Measurements from ENCODE around the gene GCNT2. TPM values are rescaled to one million over a fixed set of nuclear protein-coding genes. Genes with fewer than 3 reads are reported as not detected.

The GCNT2 gene
- total and polyA plus RNA-seq, 2 donors (not counting 1 experiment from before 2014, with no cell fraction given): 1.3 to 2.1 TPM

DNA sequence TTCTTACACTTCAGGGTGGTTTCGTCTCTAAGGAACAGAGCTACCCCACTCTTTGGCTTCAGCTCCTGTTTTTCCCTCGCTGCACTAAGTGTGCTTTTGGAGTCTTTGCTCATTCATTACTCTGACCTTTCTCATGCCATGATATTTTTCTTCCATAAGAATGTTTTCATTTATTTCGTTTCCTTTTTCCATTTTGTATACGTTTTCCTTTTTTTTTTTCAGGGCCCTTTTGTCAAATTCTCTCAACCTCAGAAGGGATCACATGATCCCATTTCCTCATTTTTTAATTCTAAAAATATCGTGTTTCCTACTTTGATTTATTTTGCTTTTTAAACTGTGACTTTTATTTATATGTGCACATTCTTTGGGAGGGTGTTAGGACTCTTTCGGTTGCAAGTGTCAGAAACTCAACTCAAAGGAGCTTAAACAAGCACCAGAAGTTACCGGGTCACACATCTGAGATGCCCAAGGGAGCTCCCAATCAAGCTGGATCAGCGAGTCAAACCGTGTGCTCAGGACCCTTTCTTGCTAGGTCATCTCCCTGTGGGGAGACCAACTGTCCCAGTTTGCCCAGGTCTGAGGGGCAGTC lies 40.6 kb downstream of the GCNT2 start:
- H3K79me2 ChIP-seq (ENCODE audit: control insufficient read depth, insufficient read depth, low read length): no peaks in the 10 kb centered on the region
- H3K27ac ChIP-seq (ENCODE audit: insufficient read depth, low read length): no peak overlapping the region
- H3K27me3 ChIP-seq (ENCODE audit: control insufficient read depth, insufficient read depth, low read length): no peaks in the 10 kb centered on the region
- H3K4me2 ChIP-seq (ENCODE audit: extremely low read depth, insufficient read depth, low read length): no peak overlapping the region
- H3K9me3 ChIP-seq (ENCODE audit: control insufficient read depth, insufficient read depth, low read depth, low read length): no peaks in the 10 kb centered on the region
- no peak overlapping the region for H2AFZ ChIP-seq (ENCODE audit: low read length)
- H3K4me1 ChIP-seq (ENCODE audit: control insufficient read depth, extremely low read depth, insufficient read depth, low read length): no peaks in the 10 kb centered on the region
- no peaks in the 10 kb centered on the region for H3K36me3 ChIP-seq (ENCODE audit: control insufficient read depth, insufficient read depth, low read length)
- TF ChIP-seq, protein P1, sequence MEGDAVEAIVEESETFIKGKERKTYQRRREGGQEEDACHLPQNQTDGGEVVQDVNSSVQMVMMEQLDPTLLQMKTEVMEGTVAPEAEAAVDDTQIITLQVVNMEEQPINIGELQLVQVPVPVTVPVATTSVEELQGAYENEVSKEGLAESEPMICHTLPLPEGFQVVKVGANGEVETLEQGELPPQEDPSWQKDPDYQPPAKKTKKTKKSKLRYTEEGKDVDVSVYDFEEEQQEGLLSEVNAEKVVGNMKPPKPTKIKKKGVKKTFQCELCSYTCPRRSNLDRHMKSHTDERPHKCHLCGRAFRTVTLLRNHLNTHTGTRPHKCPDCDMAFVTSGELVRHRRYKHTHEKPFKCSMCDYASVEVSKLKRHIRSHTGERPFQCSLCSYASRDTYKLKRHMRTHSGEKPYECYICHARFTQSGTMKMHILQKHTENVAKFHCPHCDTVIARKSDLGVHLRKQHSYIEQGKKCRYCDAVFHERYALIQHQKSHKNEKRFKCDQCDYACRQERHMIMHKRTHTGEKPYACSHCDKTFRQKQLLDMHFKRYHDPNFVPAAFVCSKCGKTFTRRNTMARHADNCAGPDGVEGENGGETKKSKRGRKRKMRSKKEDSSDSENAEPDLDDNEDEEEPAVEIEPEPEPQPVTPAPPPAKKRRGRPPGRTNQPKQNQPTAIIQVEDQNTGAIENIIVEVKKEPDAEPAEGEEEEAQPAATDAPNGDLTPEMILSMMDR (conservative IDR thresholded peaks at IDR 0.05 in 1 of 2, IDR thresholded peaks at IDR 0.05 in 1 of 2; ENCODE audit: low read depth in 1 of 2, low read length in 2 of 2): no peak
- TF ChIP-seq EZH2 (IDR thresholded peaks at IDR 0.05; ENCODE audit: low read length, missing control alignments): no peak
- H3K9ac ChIP-seq (ENCODE audit: insufficient read depth, low read length): no peak overlapping the region
- peaks cover 2% of the 10 kb centered on the region for H4K20me1 ChIP-seq (ENCODE audit: control insufficient read depth, extremely low read depth, insufficient read depth, low read length)
- H3K4me3 ChIP-seq (replicated peaks in 1 of 4; ENCODE audit: control extremely low read depth in 1 of 4, insufficient read depth in 1 of 4, low read depth in 3 of 4, low read length in 4 of 4): no peak overlapping the region
- no peak for DNase-seq (ENCODE audit: low read depth in 2 of 2)

DNA sequence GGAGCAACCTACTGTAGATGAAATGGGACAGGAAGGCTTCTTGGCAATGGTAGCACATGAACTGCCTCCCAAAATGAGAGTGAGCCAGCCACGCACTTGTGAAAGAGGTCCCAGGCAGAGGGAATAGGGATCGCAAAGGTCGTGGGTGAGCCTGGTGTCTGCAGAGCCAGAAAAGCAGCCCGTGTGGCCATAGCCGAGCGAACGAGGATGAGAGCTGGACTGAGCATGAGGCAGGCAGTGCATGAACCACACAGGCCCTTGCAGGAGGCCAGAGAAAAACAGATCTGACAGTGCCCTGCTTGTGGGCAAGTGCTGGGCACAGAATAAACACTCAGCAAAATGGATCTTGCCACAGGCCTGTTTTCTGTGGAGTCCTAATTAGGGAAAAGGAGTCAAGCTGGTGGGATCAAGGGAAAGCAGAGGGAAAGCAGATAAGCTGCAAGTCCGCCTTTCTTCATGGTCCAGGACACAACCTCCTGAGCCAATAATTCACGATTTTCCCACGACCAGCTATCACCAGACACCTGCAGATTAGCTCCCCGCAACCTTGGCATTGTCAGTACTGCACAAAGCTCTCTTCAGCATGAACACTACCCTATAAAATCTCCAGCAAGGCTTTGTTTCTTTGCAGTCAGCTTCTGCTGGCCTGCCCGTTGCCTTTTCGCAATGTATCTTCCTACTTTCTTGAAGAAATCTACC lies 44.0 kb downstream of the GCNT2 start:
- no peak for TF ChIP-seq EZH2 (IDR thresholded peaks at IDR 0.05; ENCODE audit: low read length, missing control alignments)
- TF ChIP-seq, protein P1 (conservative IDR thresholded peaks at IDR 0.05 in 1 of 2, IDR thresholded peaks at IDR 0.05 in 1 of 2; ENCODE audit: low read depth in 1 of 2, low read length in 2 of 2): no peak
- H3K27ac ChIP-seq (ENCODE audit: insufficient read depth, low read length): no peak overlapping the region

DNA sequence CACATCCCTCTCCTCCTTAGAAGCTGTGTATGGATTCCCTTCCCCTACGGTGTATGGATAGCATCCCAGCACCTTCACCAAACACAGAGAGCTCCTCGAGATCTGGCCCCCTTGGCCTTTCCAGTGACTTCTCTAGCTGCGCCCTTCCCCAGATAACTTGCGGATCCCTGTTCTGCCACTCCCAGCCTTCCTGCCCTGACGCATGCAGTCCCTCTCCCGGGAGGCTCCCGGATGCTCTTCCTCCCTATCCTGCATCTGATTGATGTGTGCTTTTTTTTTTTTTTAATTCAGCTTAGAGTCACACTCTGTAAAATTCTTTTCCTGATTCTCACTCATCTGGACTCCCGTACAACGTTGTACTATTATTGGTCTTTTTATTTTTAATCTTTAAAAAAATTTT lies 44.8 kb downstream of the GCNT2 start:
- Histone ChIP-seq H3K4me2 (ENCODE audit: extremely low read depth, insufficient read depth, low read length) (no peak overlapping the region), H3K9me3 (ENCODE audit: control insufficient read depth, insufficient read depth, low read depth, low read length) (no peaks in the 10 kb centered on the region), H3K9ac (ENCODE audit: insufficient read depth, low read length) (no peak overlapping the region), H3K79me2 (ENCODE audit: control insufficient read depth, insufficient read depth, low read length) (no peaks in the 10 kb centered on the region), H3K27me3 (ENCODE audit: control insufficient read depth, insufficient read depth, low read length) (no peaks in the 10 kb centered on the region), H4K20me1 (ENCODE audit: control insufficient read depth, extremely low read depth, insufficient read depth, low read length) (no peaks in the 10 kb centered on the region), H2AFZ (ENCODE audit: low read length) (no peak overlapping the region), H3K4me3 (replicated peaks in 1 of 4; ENCODE audit: control extremely low read depth in 1 of 4, insufficient read depth in 1 of 4, low read depth in 3 of 4, low read length in 4 of 4) (no peak overlapping the region), H3K4me1 (ENCODE audit: control insufficient read depth, extremely low read depth, insufficient read depth, low read length) (no peaks in the 10 kb centered on the region), H3K36me3 (ENCODE audit: control insufficient read depth, insufficient read depth, low read length) (no peaks in the 10 kb centered on the region), H3K27ac (ENCODE audit: insufficient read depth, low read length) (no peak overlapping the region)
- DNase-seq (ENCODE audit: low read depth in 2 of 2): no peak
- TF ChIP-seq, protein P1 (conservative IDR thresholded peaks at IDR 0.05 in 1 of 2, IDR thresholded peaks at IDR 0.05 in 1 of 2; ENCODE audit: low read depth in 1 of 2, low read length in 2 of 2): no peak
- TF ChIP-seq EZH2 (IDR thresholded peaks at IDR 0.05; ENCODE audit: low read length, missing control alignments): no peak

More for the DNA sequence above, 44.0 kb downstream of the GCNT2 start:
- H2AFZ ChIP-seq (ENCODE audit: low read length): no peak overlapping the region
- H4K20me1 ChIP-seq (ENCODE audit: control insufficient read depth, extremely low read depth, insufficient read depth, low read length): no peaks in the 10 kb centered on the region
- H3K27me3 ChIP-seq (ENCODE audit: control insufficient read depth, insufficient read depth, low read length): no peaks in the 10 kb centered on the region
- H3K4me1 ChIP-seq (ENCODE audit: control insufficient read depth, extremely low read depth, insufficient read depth, low read length): no peaks in the 10 kb centered on the region
- no peak overlapping the region for H3K9ac ChIP-seq (ENCODE audit: insufficient read depth, low read length)
- no peak overlapping the region for H3K4me3 ChIP-seq (replicated peaks in 1 of 4; ENCODE audit: control extremely low read depth in 1 of 4, insufficient read depth in 1 of 4, low read depth in 3 of 4, low read length in 4 of 4)
- H3K79me2 ChIP-seq (ENCODE audit: control insufficient read depth, insufficient read depth, low read length): no peaks in the 10 kb centered on the region
- no peaks in the 10 kb centered on the region for H3K36me3 ChIP-seq (ENCODE audit: control insufficient read depth, insufficient read depth, low read length)
- DNase-seq (ENCODE audit: low read depth in 2 of 2): no peak
- H3K9me3 ChIP-seq (ENCODE audit: control insufficient read depth, insufficient read depth, low read depth, low read length): no peaks in the 10 kb centered on the region
- H3K4me2 ChIP-seq (ENCODE audit: extremely low read depth, insufficient read depth, low read length): no peak overlapping the region

Data from fibroblast of lung (primary cell).